AG04450 (cell line): ENCODE results near the gene ZSCAN2. TPM values are rescaled to one million over a fixed set of nuclear protein-coding genes. Genes with fewer than 3 reads are reported as not detected.

Source experiments
- CTCF ChIA-PET: fragments of 300-600, 350-600 bp; formaldehyde crosslinking; extraction: SDS; loops from one replicate; lab custom pipeline; 2022; ENCODE audit warnings: antibody characterized with exemption, inconsistent platforms; lab: Charles Lee
- POLR2A ChIA-PET: fragments of 350-600 bp; formaldehyde crosslinking; extraction: SDS; loops from one replicate; lab custom pipeline; 2021; ENCODE audit warnings: antibody characterized with exemption, inconsistent platforms; lab: Yijun Ruan, JAX
- DNase-seq: peaks from one replicate; pipeline ENCODE4 v3.0.0-alpha.2; 2011; ENCODE audit warnings: low read depth, low spot score
- H3K27ac ChIP-seq: one replicate; pipeline ENCODE4 v1.5.1; 2012; ENCODE audit warnings: low read depth, low read length, control low read depth
- H3K27me3 ChIP-seq: one replicate; pipeline ENCODE4 v1.6.0; 2012; ENCODE audit warnings: low read length; ENCODE audit not compliant: control insufficient read depth, insufficient read depth
- H3K4me3 ChIP-seq: 2 replicates; pipeline ENCODE4 v1.5.1; 2011; ENCODE audit warnings: mild to moderate bottlenecking, low read depth, low read length, control low read depth
- H3K9me3 ChIP-seq: 2 replicates; pipeline ENCODE4 v1.5.1; 2012; ENCODE audit warnings: low read length; ENCODE audit not compliant: control insufficient read depth, insufficient read depth
- CTCF ChIP-seq: IDR thresholded peaks from 2 replicates; pipeline ENCODE4 v1.5.1; 2011; ENCODE audit warnings: low read depth, low read length, control low read depth, inconsistent platforms
- polyA plus RNA-seq: library from polyadenylated mRNA; depleted of rRNA; stranded (reverse); fragments of >200 nt; gene quantifications from 2 replicates; pipeline ENCODE4 v1.2.3, GENCODE V29; 2011

ZSCAN2 gene
- polyA plus RNA-seq, 1 experiment: 16.2 TPM

GRCh38 chr15:84621358-84621979 is 20.7 kb downstream of the ZSCAN2 start:
- peaks cover 40% of the 10 kb centered on the region for H3K9me3 ChIP-seq
- TF ChIP-seq CTCF: no peak
- no peak overlapping the region for H3K27ac ChIP-seq
- POLR2A ChIA-PET: no interaction called here
- no peak for DNase-seq
- CTCF ChIA-PET: interaction anchor here (1.9 kb wide), 1 partner anchor 34 kb away, joined by 12 read pairs; no protein-coding TSS in a partner anchor
- H3K27me3 ChIP-seq: no peaks in the 10 kb centered on the region
- no peak overlapping the region for H3K4me3 ChIP-seq

- Histone ChIP-seq H3K4me3 (no peak overlapping the region), H3K27me3 (no peaks in the 10 kb centered on the region), H3K9me3 (peaks cover 33% of the 10 kb centered on the region), H3K27ac (no peak overlapping the region)
- CTCF ChIA-PET: no interaction called here
- no peak for TF ChIP-seq CTCF
- POLR2A ChIA-PET: no interaction called here
- DNase-seq: no peak
Measured at GRCh38 chr15:84624359-84624758, 23.6 kb downstream of the ZSCAN2 start.

GRCh38 chr15:84625123-84625522 is 24.3 kb downstream of the ZSCAN2 start:
- peaks cover 30% of the 10 kb centered on the region for H3K9me3 ChIP-seq
- no peaks in the 10 kb centered on the region for H3K27me3 ChIP-seq
- DNase-seq: no peak
- POLR2A ChIA-PET: no interaction called here
- CTCF ChIA-PET: no interaction called here
- no peak overlapping the region for H3K4me3 ChIP-seq
- TF ChIP-seq CTCF: no peak
- H3K27ac ChIP-seq: no peak overlapping the region

- no peaks in the 10 kb centered on the region; the same call in 1 of the 2 replicates for H3K9me3 ChIP-seq
- H3K27me3 ChIP-seq: no peaks in the 10 kb centered on the region
- H3K4me3 ChIP-seq: no peak overlapping the region
- H3K27ac ChIP-seq: no peak overlapping the region
- CTCF ChIA-PET: no interaction called here
- no peak for DNase-seq
- POLR2A ChIA-PET: no interaction called here
- no peak for TF ChIP-seq CTCF
Measured at GRCh38 chr15:84629033-84629432, 28.2 kb downstream of the ZSCAN2 start.

- DNase-seq: no peak
- TF ChIP-seq CTCF: no peak
- ChIA-PET POLR2A (interaction anchor here (0.8 to 1.1 kb wide), 2 partner anchors 28 to 61 kb away, joined by 3 to 4 read pairs; no protein-coding TSS in a partner anchor), CTCF (interaction anchor here (1.3 to 2.7 kb wide), 3 partner anchors 31 to 296 kb away, joined by 3 to 21 read pairs (median 8); partner anchors contain the start of gene ZSCAN2)
- H3K27me3 ChIP-seq: no peaks in the 10 kb centered on the region
- H3K9me3 ChIP-seq: no peaks in the 10 kb centered on the region
- peak overlapping the region; percentile 84 for H3K4me3 ChIP-seq
- peak overlapping the region; percentile 61 for H3K27ac ChIP-seq
Measured at GRCh38 chr15:84631706-84632272, 31.0 kb downstream of the ZSCAN2 start.
